Trophoblast cell (in vitro differentiated cells and primary cell): ENCODE measurements around the gene RHBDL2.
"Not testable (repeated sequence)": the region's sequence is repeated elsewhere in the genome, so short reads cannot be mapped to it uniquely, and the experiment has no call there.

Source experiments
- DNase-seq, 2 donors: peaks; one replicate each; pipeline ENCODE4 v3.0.0-alpha.2; 2016
- H2AFZ ChIP-seq: 2 replicates; pipeline ENCODE4 v1.6.1; 2013; ENCODE audit warnings: low read length, moderate library complexity, mild to moderate bottlenecking; ENCODE audit not compliant: insufficient read depth, poor library complexity
- H2AK5ac ChIP-seq: 2 replicates; pipeline ENCODE4 v1.6.1; 2013; ENCODE audit warnings: mild to moderate bottlenecking, low read length
- H2BK120ac ChIP-seq: 2 replicates; pipeline ENCODE4 v1.6.1; 2013; ENCODE audit warnings: low read length, mild to moderate bottlenecking, moderate library complexity; ENCODE audit not compliant: insufficient read depth, poor library complexity
- H2BK12ac ChIP-seq: 2 replicates; pipeline ENCODE4 v1.6.1; 2013; ENCODE audit warnings: mild to moderate bottlenecking, low read length, moderate library complexity
- H2BK5ac ChIP-seq: 2 replicates; pipeline ENCODE4 v1.6.1; 2013; ENCODE audit warnings: low read length, low read depth, moderate library complexity, mild to moderate bottlenecking; ENCODE audit not compliant: poor library complexity
- H3K14ac ChIP-seq: 2 replicates; pipeline ENCODE4 v1.6.1; 2013; ENCODE audit warnings: mild to moderate bottlenecking, low read length
- H3K18ac ChIP-seq: 2 replicates; pipeline ENCODE4 v1.6.1; 2013; ENCODE audit warnings: mild to moderate bottlenecking, low read length
- H3K23ac ChIP-seq: 2 replicates; pipeline ENCODE4 v1.6.1; 2013; ENCODE audit warnings: low read length
- H3K27ac ChIP-seq: 2 replicates; pipeline ENCODE4 v1.5.1; 2013; ENCODE audit warnings: low read depth, mild to moderate bottlenecking, inconsistent platforms, low read length, moderate library complexity
- H3K27me3 ChIP-seq: 2 replicates; pipeline ENCODE4 v1.6.1; 2013; ENCODE audit warnings: inconsistent platforms, mild to moderate bottlenecking, low read length, moderate library complexity; ENCODE audit not compliant: insufficient read depth
- H3K36me3 ChIP-seq, 2 experiments: 1 replicate in 1 of 2; 2 replicates in 1 of 2; pipeline ENCODE4 v1.6.1; 2013; ENCODE audit warnings: low read length in 2 of 2, mild to moderate bottlenecking in 2 of 2, moderate library complexity in 1 of 2; ENCODE audit not compliant: insufficient read depth in 2 of 2, control insufficient read depth in 1 of 2
- H3K4ac ChIP-seq: 2 replicates; pipeline ENCODE4 v1.6.1; 2013; ENCODE audit warnings: low read depth, mild to moderate bottlenecking, low read length, moderate library complexity
- H3K4me1 ChIP-seq, 2 experiments: 1 replicate in 1 of 2; 2 replicates in 1 of 2; pipeline ENCODE4 v1.6.1; 2013; ENCODE audit warnings: low read length in 2 of 2, mild to moderate bottlenecking in 2 of 2, moderate library complexity in 1 of 2; ENCODE audit not compliant: insufficient read depth in 2 of 2, control insufficient read depth in 1 of 2
- H3K4me2 ChIP-seq: 2 replicates; pipeline ENCODE4 v1.6.1; 2013; ENCODE audit warnings: inconsistent platforms, mild to moderate bottlenecking, low read length, moderate library complexity
- H3K4me3 ChIP-seq: 2 replicates; pipeline ENCODE4 v1.5.1; 2013; ENCODE audit warnings: mild to moderate bottlenecking, low read depth, low read length, inconsistent platforms
- H3K79me1 ChIP-seq: one replicate; pipeline ENCODE4 v1.6.1; 2013; ENCODE audit warnings: low read length
- H3K79me2 ChIP-seq: 2 replicates; pipeline ENCODE4 v1.6.1; 2013; ENCODE audit warnings: low read length, mild to moderate bottlenecking; ENCODE audit not compliant: control insufficient read depth, insufficient read depth, poor library complexity
- H3K9ac ChIP-seq: 2 replicates; pipeline ENCODE4 v1.6.1; 2013; ENCODE audit warnings: mild to moderate bottlenecking, low read length
- H3K9me3 ChIP-seq: 2 replicates; pipeline ENCODE4 v1.6.1; 2013; ENCODE audit warnings: low read depth, mild to moderate bottlenecking, control low read depth, inconsistent platforms, low read length; ENCODE audit not compliant: insufficient read depth
- H4K12ac ChIP-seq: 2 replicates; pipeline ENCODE4 v1.6.1; 2013; ENCODE audit warnings: low read depth, mild to moderate bottlenecking, low read length, moderate library complexity
- H4K8ac ChIP-seq: 2 replicates; pipeline ENCODE4 v1.6.1; 2013; ENCODE audit warnings: low read depth, mild to moderate bottlenecking, low read length, moderate library complexity
- H4K91ac ChIP-seq: one replicate; pipeline ENCODE4 v1.6.1; 2013; ENCODE audit warnings: low read depth, mild to moderate bottlenecking, low read length, moderate library complexity
- WGBS: extraction: QIAGEN DNeasy Blood & Tissue Kit; methylation state at CpG from one replicate; pipeline ENCODE4 v1.1.7; 2013; ENCODE audit warnings: missing lambda C conversion rate; ENCODE audit not compliant: insufficient read length, insufficient coverage; ENCODE audit errors: extremely low coverage; 5-methylcytosine and 5-hydroxymethylcytosine counted together

The RHBDL2 gene

GRCh38 chr1:38979380-38979779 lies 37.8 kb upstream of the RHBDL2 start:
- not testable (repeated sequence) for H3K79me2 ChIP-seq, H3K79me1 ChIP-seq, H2BK12ac ChIP-seq, DNase-seq, H2AFZ ChIP-seq, H3K4me1 ChIP-seq, H3K9me3 ChIP-seq, H2BK120ac ChIP-seq, H3K14ac ChIP-seq, H3K4me2 ChIP-seq, H3K9ac ChIP-seq, H3K4me3 ChIP-seq, H3K18ac ChIP-seq, H3K4ac ChIP-seq, H2BK5ac ChIP-seq, H3K23ac ChIP-seq, H4K91ac ChIP-seq, H4K12ac ChIP-seq, H2AK5ac ChIP-seq, H3K27me3 ChIP-seq, H3K36me3 ChIP-seq, H4K8ac ChIP-seq, H3K27ac ChIP-seq
- WGBS: no CpG with 5 or more reads among the region's 1 CpG

GRCh38 chr1:38978245-38978542 lies 36.6 kb upstream of the RHBDL2 start:
- not testable (repeated sequence) for H2BK120ac ChIP-seq, H4K12ac ChIP-seq, H2BK12ac ChIP-seq, H2AK5ac ChIP-seq, H3K4ac ChIP-seq, H3K23ac ChIP-seq, DNase-seq, H3K79me2 ChIP-seq, H2AFZ ChIP-seq, H3K79me1 ChIP-seq, H3K27me3 ChIP-seq, H3K27ac ChIP-seq, H3K4me2 ChIP-seq, H2BK5ac ChIP-seq, H3K9me3 ChIP-seq, H4K8ac ChIP-seq, H3K9ac ChIP-seq, H4K91ac ChIP-seq, H3K4me3 ChIP-seq, H3K36me3 ChIP-seq, H3K4me1 ChIP-seq, H3K14ac ChIP-seq, H3K18ac ChIP-seq
- no CpG with 5 or more reads among the region's 6 CpGs for WGBS

- H3K36me3 ChIP-seq, H3K4ac ChIP-seq, H3K18ac ChIP-seq, H4K8ac ChIP-seq, H3K4me3 ChIP-seq, H3K4me1 ChIP-seq, H3K9ac ChIP-seq, H3K14ac ChIP-seq, H3K4me2 ChIP-seq, H3K27ac ChIP-seq, H4K12ac ChIP-seq, H2AFZ ChIP-seq, DNase-seq, H2AK5ac ChIP-seq, H3K27me3 ChIP-seq, H2BK12ac ChIP-seq, H3K79me2 ChIP-seq, H2BK120ac ChIP-seq, H4K91ac ChIP-seq, H2BK5ac ChIP-seq, H3K79me1 ChIP-seq, H3K9me3 ChIP-seq, H3K23ac ChIP-seq: not testable (repeated sequence)
- no CpG with 5 or more reads among the region's 12 CpGs for WGBS
These were observed 36.0 kb upstream of the RHBDL2 start for GRCh38 chr1:38977399-38978244.

GRCh38 chr1:38973659-38974437 lies 32.2 kb upstream of the RHBDL2 start:
- H2BK12ac ChIP-seq: no peak overlapping the region
- WGBS: no CpG with 5 or more reads among the region's 13 CpGs
- no peak overlapping the region for H2BK120ac ChIP-seq
- H3K79me2 ChIP-seq: no peaks in the 10 kb centered on the region
- H4K91ac ChIP-seq: no peak overlapping the region
- no peak overlapping the region for H3K14ac ChIP-seq
- no peak overlapping the region for H2BK5ac ChIP-seq
- H3K36me3 ChIP-seq: no peaks in the 10 kb centered on the region
- H3K9ac ChIP-seq: no peak overlapping the region
- H3K18ac ChIP-seq: no peak overlapping the region
- no peaks in the 10 kb centered on the region for H3K79me1 ChIP-seq
- no peaks in the 10 kb centered on the region for H3K4me1 ChIP-seq
- H4K12ac ChIP-seq: no peak overlapping the region
- H3K4me2 ChIP-seq: no peak overlapping the region
- no peak overlapping the region for H3K23ac ChIP-seq
- no peak overlapping the region for H3K4ac ChIP-seq
- no peak overlapping the region for H4K8ac ChIP-seq
- H3K4me3 ChIP-seq: no peak overlapping the region
- no peak overlapping the region for H2AFZ ChIP-seq
- H2AK5ac ChIP-seq: no peak overlapping the region
- no peak for DNase-seq
- H3K9me3 ChIP-seq: peaks cover 3% of the 10 kb centered on the region
- no peak overlapping the region for H3K27ac ChIP-seq
- no peaks in the 10 kb centered on the region for H3K27me3 ChIP-seq
